ES-I3 (cell line): Measurements from ENCODE around the gene LRRC8C.

ENCODE experiments used
- H3K36me3 ChIP-seq: 2 replicates; pipeline ENCODE4 v1.6.1; 2013; ENCODE audit warnings: mild to moderate bottlenecking, low read length, control low read depth, moderate library complexity; ENCODE audit not compliant: insufficient read depth
- H3K4me1 ChIP-seq: 2 replicates; pipeline ENCODE4 v1.6.1; 2013; ENCODE audit warnings: mild to moderate bottlenecking, control low read depth, low read length; ENCODE audit not compliant: insufficient read depth
- H3K9ac ChIP-seq: 2 replicates; pipeline ENCODE4 v1.6.1; 2013; ENCODE audit warnings: low read depth, mild to moderate bottlenecking, low read length, moderate library complexity
- H3K9me3 ChIP-seq: 2 replicates; pipeline ENCODE4 v1.6.1; 2013; ENCODE audit warnings: mild to moderate bottlenecking, low read length, moderate library complexity; ENCODE audit not compliant: control insufficient read depth, insufficient read depth

Gene LRRC8C

DNA sequence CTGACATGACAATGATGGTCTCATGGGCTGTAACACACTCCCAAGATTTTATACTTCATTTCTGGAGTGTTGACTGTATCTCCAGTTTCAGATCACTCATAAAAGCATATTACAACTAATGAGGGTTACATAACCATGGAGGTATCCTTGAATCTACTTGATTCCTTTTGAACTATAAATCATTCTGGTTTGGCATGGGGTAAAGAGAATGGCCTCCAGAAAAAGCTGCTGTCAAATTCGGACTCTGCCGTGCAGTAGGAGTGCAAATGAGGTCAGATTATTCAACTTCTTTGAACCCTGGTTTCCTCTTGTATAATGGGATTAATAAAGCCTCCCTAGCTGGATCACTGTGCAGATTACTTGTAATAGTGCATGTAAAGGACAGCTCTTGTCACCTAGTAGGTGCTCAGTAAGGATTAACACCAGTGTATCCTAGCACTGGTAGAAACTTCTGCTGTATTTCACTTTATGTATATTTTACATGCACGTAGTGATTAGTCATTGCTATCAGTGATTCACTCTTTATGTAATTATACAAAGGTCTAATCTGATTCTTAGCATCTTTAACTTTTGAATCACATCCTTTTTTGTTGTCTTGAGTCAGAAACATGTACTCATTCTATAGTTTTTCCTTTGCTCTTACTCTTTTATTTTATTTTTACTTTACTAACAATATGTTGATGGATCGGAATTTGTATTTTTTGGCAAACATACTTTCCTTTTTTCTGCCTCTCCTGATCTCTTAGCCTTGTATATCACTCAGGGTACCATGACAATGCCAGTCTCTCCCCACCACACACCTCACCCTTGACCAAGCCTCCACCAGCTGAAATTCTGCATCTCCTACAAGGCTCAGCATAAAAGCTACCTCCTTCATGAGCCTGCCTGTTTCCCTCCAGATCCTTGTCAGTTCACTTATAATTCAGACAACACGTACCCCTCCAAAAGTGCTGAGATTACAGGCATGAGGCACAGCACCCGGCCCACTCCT, 3.2 kb downstream of the LRRC8C start:
- Histone ChIP-seq H3K9me3 (no peaks in the 10 kb centered on the region), H3K36me3 (no peaks in the 10 kb centered on the region), H3K9ac (no peak overlapping the region), H3K4me1 (peaks cover 9% of the 10 kb centered on the region)

DNA sequence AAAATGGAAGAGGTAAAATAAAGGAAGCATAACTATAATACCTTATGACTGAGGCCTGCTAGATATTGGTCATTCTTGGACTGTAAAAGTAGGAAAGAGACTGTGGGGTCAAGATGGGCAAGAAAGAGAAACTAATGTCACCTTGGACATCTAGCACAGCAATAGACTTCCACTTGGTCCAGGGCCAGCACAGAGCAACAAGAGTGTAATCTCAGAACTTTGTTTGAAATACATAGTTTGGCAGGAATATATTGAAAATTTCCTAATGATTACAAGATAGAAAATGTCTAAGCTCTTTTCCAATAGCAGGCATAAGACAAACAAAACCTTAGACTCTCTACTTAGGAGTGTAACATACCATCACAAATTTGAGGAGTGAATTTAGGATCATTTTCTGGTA, 4.6 kb downstream of the LRRC8C start:
- Histone ChIP-seq H3K9me3 (no peaks in the 10 kb centered on the region), H3K36me3 (no peaks in the 10 kb centered on the region), H3K4me1 (0 out of 2 replicates have a peak, but pooled peaks cover 4% of the 10 kb centered on the region), H3K9ac (no peak overlapping the region)

DNA sequence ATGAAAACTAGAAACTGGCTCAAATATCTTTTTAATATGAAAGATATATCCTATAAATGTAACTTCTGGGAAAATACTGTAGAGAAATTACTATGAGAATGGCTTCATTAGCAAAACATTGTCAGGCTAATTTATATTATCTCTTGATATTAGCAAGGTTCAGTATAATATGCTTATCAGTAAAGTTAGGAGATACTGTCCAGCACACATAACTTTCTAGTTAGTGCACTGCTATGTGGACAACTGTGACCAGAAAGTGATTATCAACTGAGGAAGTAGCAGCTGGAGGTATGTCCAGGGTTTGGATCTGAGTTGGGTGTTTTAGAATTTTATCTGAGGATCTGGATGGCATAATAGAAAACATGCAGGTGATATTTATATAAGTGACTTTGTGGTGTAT, 7.5 kb downstream of the LRRC8C start:
- no peaks in the 10 kb centered on the region for H3K36me3 ChIP-seq
- H3K4me1 ChIP-seq = no peaks in the 10 kb centered on the region
- H3K9ac ChIP-seq = no peak overlapping the region
- H3K9me3 ChIP-seq = 0 out of 2 replicates have a peak, but pooled peaks cover 2% of the 10 kb centered on the region

DNA sequence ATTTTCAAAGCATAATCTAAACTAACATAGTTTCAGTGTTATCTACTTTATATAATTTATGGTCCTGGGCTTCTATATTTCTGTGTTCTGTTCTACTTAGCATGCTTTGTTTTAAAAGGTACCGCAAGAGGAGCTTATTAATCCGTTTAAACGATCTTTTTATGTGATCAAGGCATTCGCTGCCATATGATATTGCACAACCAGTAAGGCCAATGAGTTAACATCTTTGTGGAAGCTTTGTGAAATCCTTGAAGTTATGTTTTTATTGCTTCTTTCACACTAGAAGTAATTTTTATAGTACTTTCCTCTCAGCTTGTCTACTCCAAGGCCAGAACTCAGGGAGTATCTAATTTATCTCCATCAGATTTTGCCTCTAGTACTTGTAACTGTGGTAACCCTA, 8.9 kb downstream of the LRRC8C start:
- Histone ChIP-seq H3K9me3 (0 out of 2 replicates have a peak, but pooled peaks cover 2% of the 10 kb centered on the region), H3K9ac (no peak overlapping the region), H3K36me3 (no peaks in the 10 kb centered on the region), H3K4me1 (no peaks in the 10 kb centered on the region)

DNA sequence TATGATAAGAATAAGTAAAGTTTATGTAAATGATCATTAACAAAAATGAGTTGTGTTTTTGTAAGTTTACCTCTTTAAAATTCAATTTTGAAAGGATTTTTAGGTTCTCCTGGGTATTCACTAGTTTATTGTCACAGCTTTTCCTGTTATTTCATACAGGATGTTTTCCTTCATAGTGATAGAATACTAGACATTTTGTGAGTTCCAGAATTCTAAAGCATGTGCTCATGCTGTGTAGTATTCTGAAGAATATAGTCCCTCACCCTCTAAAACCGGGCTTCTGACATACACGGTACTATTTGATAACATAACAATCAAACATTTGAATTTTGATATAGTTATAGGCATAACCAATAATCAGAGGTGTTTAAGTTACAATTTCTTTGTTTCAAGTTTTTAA, 10.7 kb downstream of the LRRC8C start:
- H3K9me3 ChIP-seq = 0 out of 2 replicates have a peak, but pooled peaks cover 2% of the 10 kb centered on the region
- no peaks in the 10 kb centered on the region for H3K4me1 ChIP-seq
- H3K36me3 ChIP-seq = no peaks in the 10 kb centered on the region
- H3K9ac ChIP-seq = no peak overlapping the region

DNA sequence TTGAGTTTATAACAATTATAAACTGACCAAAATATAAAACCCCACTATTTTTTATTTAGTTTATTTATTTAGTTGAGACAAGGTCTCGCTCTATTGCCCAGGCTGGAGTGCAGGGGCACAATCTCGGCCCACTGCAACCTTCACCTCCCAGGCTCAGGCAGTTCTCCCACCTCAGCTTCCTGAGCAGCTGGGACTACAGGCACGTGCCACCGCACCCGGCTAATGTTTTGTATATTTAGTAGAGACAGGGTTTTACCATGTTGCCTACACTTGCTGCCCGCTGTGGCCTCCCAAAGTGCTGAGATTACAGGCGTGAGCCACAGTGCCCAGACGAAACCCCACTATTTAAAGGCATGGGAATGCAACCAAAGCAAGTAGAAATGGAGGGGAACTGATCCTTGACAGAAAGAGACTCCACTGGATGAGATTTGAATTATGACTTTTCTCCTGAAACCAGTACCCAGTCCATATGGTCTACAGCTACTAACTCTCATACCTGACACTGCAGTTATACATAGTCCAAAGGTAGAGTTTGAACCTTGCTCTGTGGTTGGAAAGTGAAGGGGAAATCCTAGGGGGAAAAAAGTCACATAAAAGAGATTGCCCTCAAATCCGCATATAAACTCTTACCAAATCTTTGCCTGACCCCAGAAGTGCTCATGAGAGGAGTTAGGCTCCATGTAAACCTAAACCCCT, 11.3 kb downstream of the LRRC8C start:
- Histone ChIP-seq H3K4me1 (no peaks in the 10 kb centered on the region), H3K36me3 (no peaks in the 10 kb centered on the region), H3K9me3 (0 out of 2 replicates have a peak, but pooled peaks cover 2% of the 10 kb centered on the region), H3K9ac (no peak overlapping the region)

DNA sequence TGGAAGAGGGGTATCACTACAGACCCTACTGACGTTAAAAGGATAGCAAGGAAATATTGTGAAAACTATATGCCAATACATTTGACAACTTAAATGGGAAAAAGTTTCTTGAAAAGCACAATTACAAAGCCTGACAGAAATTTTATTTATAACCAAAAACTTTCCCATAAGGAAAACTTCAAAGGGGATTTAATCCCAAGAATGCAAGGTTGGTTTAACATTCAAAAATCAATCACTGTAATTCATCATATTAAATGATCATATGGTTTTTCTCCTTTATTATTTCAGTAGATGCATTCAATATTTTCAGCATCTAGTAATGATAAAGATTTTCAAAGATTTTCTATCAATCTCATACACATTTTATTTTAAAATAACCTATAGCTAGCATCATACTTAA, 13.3 kb downstream of the LRRC8C start:
- Histone ChIP-seq H3K4me1 (no peaks in the 10 kb centered on the region), H3K9me3 (0 out of 2 replicates have a peak, but pooled peaks cover 2% of the 10 kb centered on the region), H3K36me3 (no peaks in the 10 kb centered on the region), H3K9ac (no peak overlapping the region)

DNA sequence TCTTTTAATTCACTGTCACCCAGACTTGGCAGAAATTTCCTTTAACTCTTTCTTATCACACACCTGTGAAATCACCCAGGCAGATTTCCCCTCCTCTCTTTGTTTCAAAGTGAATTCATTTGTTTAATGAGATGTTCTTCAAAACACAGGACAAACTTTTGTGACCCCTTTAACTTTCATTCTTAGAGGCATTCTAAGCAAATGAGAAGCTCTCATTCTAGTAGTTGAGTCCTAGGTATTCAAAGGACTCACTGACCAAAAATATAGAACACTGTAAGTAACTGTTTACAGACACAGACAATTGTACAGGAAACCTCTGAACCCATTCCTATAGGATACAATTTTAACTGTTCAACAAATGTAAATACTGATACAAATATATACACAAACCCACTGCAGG, 16.9 kb downstream of the LRRC8C start:
- Histone ChIP-seq H3K9me3 (0 out of 2 replicates have a peak, but pooled peaks cover 2% of the 10 kb centered on the region), H3K9ac (no peak overlapping the region), H3K36me3 (no peaks in the 10 kb centered on the region), H3K4me1 (no peaks in the 10 kb centered on the region)

DNA sequence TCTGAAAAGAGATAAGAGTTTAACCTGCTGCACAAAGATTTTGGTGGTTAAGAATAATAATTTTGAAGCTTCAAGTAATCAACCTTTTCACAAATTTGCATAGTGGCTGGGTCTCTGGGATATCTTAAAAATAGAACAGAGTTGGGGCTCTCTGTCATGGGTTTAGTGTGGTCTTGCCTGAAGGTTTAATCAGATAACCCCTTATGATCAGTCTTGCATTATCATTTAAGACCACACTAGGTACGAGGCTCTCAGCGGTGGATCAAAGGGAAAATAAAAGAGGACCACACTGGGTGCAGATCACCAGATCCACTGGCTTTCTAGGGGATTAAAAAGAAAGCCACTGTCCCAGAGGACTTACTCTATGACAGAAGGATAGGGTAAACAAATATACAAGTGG, 19.5 kb downstream of the LRRC8C start:
- no peak overlapping the region for H3K9ac ChIP-seq
- H3K9me3 ChIP-seq = no peaks in the 10 kb centered on the region
- no peaks in the 10 kb centered on the region for H3K36me3 ChIP-seq
- no peaks in the 10 kb centered on the region for H3K4me1 ChIP-seq

DNA sequence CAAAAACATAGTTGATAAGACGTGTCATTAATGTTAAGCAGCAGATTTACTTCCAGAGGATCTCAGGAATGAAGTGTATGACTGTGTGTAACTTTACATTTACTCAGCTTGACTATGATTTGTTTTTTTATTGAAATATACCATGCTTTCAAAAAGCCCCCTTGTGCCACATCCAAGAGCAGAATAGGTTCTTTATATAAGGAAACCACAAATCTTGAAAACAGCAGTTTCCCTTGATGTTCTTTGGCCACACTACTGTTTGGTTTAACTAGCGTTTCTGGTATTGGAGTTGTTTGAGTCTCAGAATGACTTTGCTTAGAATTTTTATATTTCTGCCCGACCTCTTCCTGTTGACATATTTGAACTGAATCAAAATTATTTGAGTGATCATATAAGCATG, 25.0 kb downstream of the LRRC8C start:
- Histone ChIP-seq H3K4me1 (no peaks in the 10 kb centered on the region), H3K9ac (no peak overlapping the region), H3K36me3 (no peaks in the 10 kb centered on the region), H3K9me3 (no peaks in the 10 kb centered on the region)

DNA sequence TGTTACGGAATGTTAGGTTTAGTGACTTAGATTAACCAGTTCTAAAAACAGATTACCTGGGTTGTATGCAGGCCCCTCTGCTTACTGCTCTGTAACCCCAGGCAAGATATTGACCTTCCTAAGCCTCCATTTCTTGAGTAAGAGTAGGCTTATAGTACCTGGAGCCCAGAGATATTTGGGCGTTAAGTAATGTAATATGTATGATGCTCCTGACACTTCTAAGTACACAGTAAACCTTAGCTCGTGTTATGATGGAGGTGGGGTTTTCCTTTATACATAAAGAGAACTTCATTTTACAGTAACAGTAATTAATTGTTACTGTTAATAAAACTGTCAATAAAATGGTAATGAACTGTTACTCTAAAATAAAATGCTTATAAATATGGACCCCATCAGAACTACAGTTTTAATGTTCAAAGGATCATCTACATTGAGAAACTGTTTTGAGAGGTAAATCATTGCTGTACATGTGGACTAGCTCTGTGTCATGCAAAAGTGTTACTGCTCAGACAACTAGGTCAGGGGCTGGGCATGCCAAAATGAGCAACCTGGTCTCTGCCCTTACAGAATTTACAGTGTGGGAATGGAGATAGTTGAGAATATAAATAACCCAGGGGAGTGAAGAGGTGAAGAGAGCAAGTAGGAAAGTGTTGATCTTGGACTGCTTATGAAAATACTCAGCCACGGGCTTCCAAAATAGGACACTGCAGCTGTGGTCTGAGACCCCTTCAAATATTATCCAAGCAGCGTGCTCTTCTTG, 26.6 kb downstream of the LRRC8C start:
- H3K9me3 ChIP-seq = no peaks in the 10 kb centered on the region
- no peaks in the 10 kb centered on the region for H3K36me3 ChIP-seq
- H3K4me1 ChIP-seq = no peaks in the 10 kb centered on the region
- no peak overlapping the region for H3K9ac ChIP-seq

DNA sequence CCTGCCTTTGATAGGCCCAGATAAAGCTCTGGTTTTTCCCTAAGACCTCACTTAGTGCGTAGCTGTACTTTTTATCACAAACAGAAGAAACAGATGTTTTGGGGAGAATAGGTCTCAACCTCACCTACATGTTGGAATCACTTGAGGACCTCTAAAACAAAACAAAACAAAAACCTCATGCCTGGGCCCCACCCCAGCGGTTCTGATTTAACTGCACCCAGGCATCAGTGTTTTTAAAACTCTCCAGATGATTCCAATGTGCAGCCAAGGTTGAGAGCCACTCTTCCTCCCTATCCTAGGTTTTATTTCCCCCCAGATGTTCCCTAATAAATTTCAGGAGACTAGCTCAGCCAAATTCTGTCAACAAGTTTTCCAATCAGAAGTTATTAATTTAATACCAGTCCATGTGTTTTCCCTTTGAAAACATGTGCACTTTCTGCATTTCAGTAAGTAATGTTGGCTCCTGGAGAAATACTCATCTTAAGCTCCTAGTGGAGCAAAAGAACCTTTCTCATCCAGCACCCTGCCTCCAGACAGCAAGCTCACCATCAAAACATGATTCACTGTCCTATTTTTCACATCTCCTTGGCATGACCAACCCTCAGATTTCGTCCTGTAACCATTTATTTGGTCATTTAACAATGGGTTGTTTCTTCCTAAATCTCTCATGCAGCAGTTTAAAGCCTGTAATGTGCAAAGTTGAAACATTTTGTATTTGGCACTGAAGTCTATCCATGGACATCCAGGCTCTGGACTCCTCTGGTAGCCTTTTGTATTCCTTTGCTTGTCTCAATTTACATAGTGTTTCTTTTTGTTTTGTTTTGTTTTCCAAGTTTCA, 27.5 kb downstream of the LRRC8C start:
- Histone ChIP-seq H3K4me1 (no peaks in the 10 kb centered on the region), H3K9me3 (no peaks in the 10 kb centered on the region), H3K36me3 (no peaks in the 10 kb centered on the region), H3K9ac (no peak overlapping the region)

DNA sequence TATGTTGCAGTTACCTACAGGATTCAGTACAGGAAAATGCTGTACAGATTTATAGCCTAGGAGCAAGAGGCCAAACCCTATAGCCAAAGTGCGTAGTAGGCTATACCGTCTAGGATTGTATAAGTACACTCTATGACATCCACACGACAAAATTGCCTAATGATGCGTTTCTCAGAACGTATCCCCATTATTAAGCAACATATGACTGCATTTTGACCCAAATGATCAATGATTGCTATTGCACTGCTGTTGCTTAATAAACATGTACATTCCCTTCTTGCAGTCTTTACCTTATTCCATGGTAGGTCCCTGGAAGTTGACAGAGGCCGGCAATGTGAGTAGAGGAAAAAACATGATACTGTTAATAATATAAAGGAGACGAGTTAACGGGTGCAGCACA, 33.0 kb downstream of the LRRC8C start:
- no peaks in the 10 kb centered on the region for H3K36me3 ChIP-seq
- no peaks in the 10 kb centered on the region for H3K4me1 ChIP-seq

More for the DNA sequence above, 33.0 kb downstream of the LRRC8C start:
- H3K9ac ChIP-seq = no peak overlapping the region
- H3K9me3 ChIP-seq = no peaks in the 10 kb centered on the region
